B cell (primary cell): Measurements from ENCODE around the gene ADCY2.

ENCODE experiments used
- EZH2 ChIP-seq: IDR thresholded peaks from 2 replicates; pipeline ENCODE4 v1.6.1; 2012; ENCODE audit warnings: borderline replicate concordance, low read depth, mild to moderate bottlenecking, moderate library complexity, low read length; ENCODE audit not compliant: insufficient read depth, poor library complexity, severe bottlenecking
- TF ChIP-seq, protein P1 (sequence below): fragments of 200-600 bp; IDR thresholded peaks from one replicate; pipeline ENCODE4 v1.8.0; 2022; ENCODE audit warnings: antibody characterized with exemption, mild to moderate bottlenecking

DNA sequence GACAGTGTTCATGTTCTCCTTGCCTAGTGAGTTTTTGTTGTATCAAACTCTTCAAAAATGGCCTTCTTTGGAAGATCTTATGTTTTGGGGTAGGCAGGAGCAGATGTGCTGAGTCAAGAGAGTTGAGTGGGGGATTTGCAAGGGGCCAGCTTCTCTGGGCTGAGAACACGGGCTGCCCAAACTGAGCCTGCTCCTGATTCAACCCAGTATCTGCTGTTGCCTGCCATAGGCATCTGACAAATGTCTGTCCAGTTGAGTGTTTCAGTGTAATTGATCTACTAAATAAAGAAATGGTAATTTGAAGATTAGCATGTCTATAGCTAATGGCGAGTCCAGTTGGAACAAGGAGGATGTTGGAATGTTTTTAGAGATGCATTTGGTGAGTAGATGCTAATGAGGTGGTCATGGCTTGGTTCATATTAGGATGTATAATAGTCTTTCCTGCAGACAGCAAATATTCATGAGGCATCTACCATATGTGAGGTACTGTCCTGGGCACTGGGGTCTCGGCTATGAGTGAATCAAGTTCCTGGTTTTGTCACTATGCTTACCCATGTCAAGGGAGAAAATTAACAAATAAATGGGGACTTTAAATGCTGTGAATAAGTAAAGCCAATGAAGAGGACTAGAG, 119.5 kb downstream of the ADCY2 start:
- TF ChIP-seq, protein P1, sequence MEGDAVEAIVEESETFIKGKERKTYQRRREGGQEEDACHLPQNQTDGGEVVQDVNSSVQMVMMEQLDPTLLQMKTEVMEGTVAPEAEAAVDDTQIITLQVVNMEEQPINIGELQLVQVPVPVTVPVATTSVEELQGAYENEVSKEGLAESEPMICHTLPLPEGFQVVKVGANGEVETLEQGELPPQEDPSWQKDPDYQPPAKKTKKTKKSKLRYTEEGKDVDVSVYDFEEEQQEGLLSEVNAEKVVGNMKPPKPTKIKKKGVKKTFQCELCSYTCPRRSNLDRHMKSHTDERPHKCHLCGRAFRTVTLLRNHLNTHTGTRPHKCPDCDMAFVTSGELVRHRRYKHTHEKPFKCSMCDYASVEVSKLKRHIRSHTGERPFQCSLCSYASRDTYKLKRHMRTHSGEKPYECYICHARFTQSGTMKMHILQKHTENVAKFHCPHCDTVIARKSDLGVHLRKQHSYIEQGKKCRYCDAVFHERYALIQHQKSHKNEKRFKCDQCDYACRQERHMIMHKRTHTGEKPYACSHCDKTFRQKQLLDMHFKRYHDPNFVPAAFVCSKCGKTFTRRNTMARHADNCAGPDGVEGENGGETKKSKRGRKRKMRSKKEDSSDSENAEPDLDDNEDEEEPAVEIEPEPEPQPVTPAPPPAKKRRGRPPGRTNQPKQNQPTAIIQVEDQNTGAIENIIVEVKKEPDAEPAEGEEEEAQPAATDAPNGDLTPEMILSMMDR: no peak
- no peak for TF ChIP-seq EZH2
